ENCODE data around the gene ELP4. TPM values are rescaled to one million over a fixed set of nuclear protein-coding genes. Genes with fewer than 3 reads are reported as not detected.
"Not testable (repeated sequence)": the region's sequence is repeated elsewhere in the genome, so short reads cannot be mapped to it uniquely, and the experiment has no call there.

ELP4 gene
- total and polyA plus RNA-seq, 12 donors, result 9.8 to 19.5 (median 15.9) TPM

- H3K27me3 ChIP-seq, result no peaks in the 10 kb centered on the region
- WGBS, 2 donors, result 93 to 98% methylated on average over 3 of the region's 3 CpGs
- no peak for TF ChIP-seq CTCF (IDR thresholded peaks at IDR 0.05)
- H3K36me3 ChIP-seq, result no peaks in the 10 kb centered on the region
- DNase-seq, result no peak
- H3K4me1 ChIP-seq, result no peaks in the 10 kb centered on the region
- H3K27ac ChIP-seq, result no peak overlapping the region
- ATAC-seq, result no peak
- no peak overlapping the region for H3K4me3 ChIP-seq
- H3K9me3 ChIP-seq, result no peaks in the 10 kb centered on the region
- intact Hi-C loops (cut with DNase I), result no loop called here
Observed at GRCh38 chr11:31664954-31665353, 155.4 kb downstream of the ELP4 start.

- 85 to 90% methylated on average over 2 of the region's 2 CpGs for WGBS, 2 donors
- Histone ChIP-seq H3K36me3 (no peaks in the 10 kb centered on the region), H3K4me3 (no peak overlapping the region), H3K9me3 (no peaks in the 10 kb centered on the region), H3K27ac (no peak overlapping the region), H3K4me1 (no peaks in the 10 kb centered on the region), H3K27me3 (no peaks in the 10 kb centered on the region)
- no peak for TF ChIP-seq CTCF (IDR thresholded peaks at IDR 0.05)
- intact Hi-C loops (cut with DNase I), result no loop called here
- DNase-seq (no peak), ATAC-seq (no peak)
Observed at GRCh38 chr11:31671681-31672080, 162.1 kb downstream of the ELP4 start.

GRCh38 chr11:31673108-31673507 is 163.5 kb downstream of the ELP4 start:
- H3K36me3 ChIP-seq; H3K4me1 ChIP-seq; ATAC-seq; H3K9me3 ChIP-seq; H3K27me3 ChIP-seq; DNase-seq; H3K27ac ChIP-seq; H3K4me3 ChIP-seq; intact Hi-C loops (cut with DNase I): not testable (repeated sequence)
- WGBS, 2 donors, result 93 to 97% methylated on average over 3 of the region's 3 CpGs

- no peaks in the 10 kb centered on the region for H3K27me3 ChIP-seq
- peaks cover 0 to 3% (median 0%) of the 10 kb centered on the region in 9 donors for H3K36me3 ChIP-seq
- H3K27ac ChIP-seq, result no peak overlapping the region
- ATAC-seq (no peak), DNase-seq (no peak)
- intact Hi-C loops (cut with DNase I), result no loop called here
- H3K9me3 ChIP-seq, result peaks cover 0 to 4% (median 0%) of the 10 kb centered on the region in 11 donors
- no peaks in the 10 kb centered on the region for H3K4me1 ChIP-seq
- no peak overlapping the region for H3K4me3 ChIP-seq
- whole genome bisulfite sequencing, 2 donors, result 83 to 88% methylated on average over 1 of the region's 1 CpG
- TF ChIP-seq CTCF (IDR thresholded peaks at IDR 0.05), result no peak
Observed at GRCh38 chr11:31676280-31676982, 166.9 kb downstream of the ELP4 start.

GRCh38 chr11:31680770-31681169 is 171.2 kb downstream of the ELP4 start:
- no peak for DNase-seq
- WGBS, 2 donors, result 99% methylated on average over 3 of the region's 3 CpGs
- TF ChIP-seq CTCF (IDR thresholded peaks at IDR 0.05), result no peak
- H3K4me3 ChIP-seq, result no peak overlapping the region
- H3K36me3 ChIP-seq, result peaks cover 0 to 3% (median 0%) of the 10 kb centered on the region in 9 donors
- no peak overlapping the region for H3K27ac ChIP-seq
- no peaks in the 10 kb centered on the region for H3K4me1 ChIP-seq
- no peak for ATAC-seq
- intact Hi-C loops (cut with DNase I), result no loop called here
- H3K27me3 ChIP-seq, result no peaks in the 10 kb centered on the region
- H3K9me3 ChIP-seq, result peaks cover 0 to 4% (median 0%) of the 10 kb centered on the region in 11 donors
